Activated CD4-positive, alpha-beta T cell treated with anti-CD3 and anti-CD28 coated beads for 36 hours (primary cell): ENCODE measurements around the gene SEC14L2. TPM values are rescaled to one million over a fixed set of nuclear protein-coding genes. Genes with fewer than 3 reads are reported as not detected.

Experiments used
- ATAC-seq: fragments of 200-7000 bp; cut with Tn5 transposase; one replicate; pipeline ENCODE4 v1.10.0; 2021; ENCODE audit warnings: mild to moderate bottlenecking, moderate library complexity
- CTCF ChIA-PET: fragments of 350-600 bp; sonication (Branson Sonifier 250); formaldehyde crosslinking; loops from one replicate; lab custom pipeline; 2021; ENCODE audit warnings: antibody characterized with exemption; lab: Charles Lee
- POLR2A ChIA-PET: fragments of 350-600 bp; sonication (Branson Sonifier 250); formaldehyde crosslinking; loops from one replicate; lab custom pipeline; 2021; ENCODE audit warnings: antibody characterized with exemption, inconsistent platforms; lab: Charles Lee
- DNase-seq: peaks from one replicate; pipeline ENCODE4 v3.0.0-alpha.2; 2020
- H3K27ac Mint-ChIP-seq: one replicate; pipeline ENCODE4 v1.8.0; 2021; ENCODE audit warnings: mixed read lengths
- H3K27me3 Mint-ChIP-seq: one replicate; pipeline ENCODE4 v1.8.0; 2021; ENCODE audit warnings: mixed read lengths
- H3K36me3 Mint-ChIP-seq: one replicate; pipeline ENCODE4 v1.8.0; 2021; ENCODE audit warnings: low read depth, mixed read lengths
- H3K4me1 Mint-ChIP-seq: one replicate; pipeline ENCODE4 v1.8.0; 2021; ENCODE audit warnings: mixed read lengths
- H3K4me3 Mint-ChIP-seq: one replicate; pipeline ENCODE4 v1.8.0; 2021; ENCODE audit warnings: mild to moderate bottlenecking, moderate library complexity, mixed read lengths
- H3K9me3 Mint-ChIP-seq: one replicate; pipeline ENCODE4 v1.8.0; 2021; ENCODE audit warnings: low read depth, mixed read lengths
- intact Hi-C, 2 experiments: fragments of 100-400 bp; cut with DNase I in 1 of 2; cut with micrococcal nuclease in 1 of 2; formaldehyde crosslinking; loops; one replicate each; pipeline versions ENCODE4 v1.14.2 to v1.15.1; 2022 to 2024; cut with DNase I, micrococcal nuclease
- total RNA-seq, 2 experiments: library from RNA; stranded (reverse); gene quantifications; one replicate each; pipeline ENCODE4 v1.2.3, GENCODE V29; 2021

Gene SEC14L2
- total RNA-seq, 2 experiments from 2014 or later: 13.8 to 18.2 TPM

GRCh38 chr22:30474121-30474520 lies 77.3 kb downstream of the SEC14L2 start:
- Mint-ChIP-seq H3K4me3 (no peak overlapping the region), H3K27me3 (peaks cover 8% of the 10 kb centered on the region), H3K27ac (no peak overlapping the region), H3K4me1 (no peaks in the 10 kb centered on the region), H3K9me3 (no peaks in the 10 kb centered on the region), H3K36me3 (no peaks in the 10 kb centered on the region)
- POLR2A ChIA-PET: no interaction called here
- intact Hi-C loops: no loop called here
- CTCF ChIA-PET: interaction anchor here (0.6 to 1.8 kb wide), 2 partner anchors 28 to 1015 kb away, joined by 4 to 5 read pairs; no protein-coding TSS in a partner anchor
- DNase-seq: no peak
- ATAC-seq: no peak

Other genes with a start within 250 kb of the SEC14L2 start
- gene LIF, start 150.3 kb upstream of the SEC14L2 start, total RNA-seq: 100 to 1,000 TPM in 1 of 2 experiments, 10 to 100 TPM in 1; 77.3 to 105 TPM
- 10 to 100 TPM; 13.8 to 17.6 TPM for gene OSM, start 130.2 kb upstream of the SEC14L2 start, total RNA-seq
- 1 to 10 TPM; 1.6 to 2.2 TPM for gene CASTOR1, start 107.5 kb upstream of the SEC14L2 start, total RNA-seq
- gene TBC1D10A, start 70.1 kb upstream of the SEC14L2 start, total RNA-seq: 10 to 100 TPM; 20.1 to 21.6 TPM
- 100 to 1,000 TPM; 254 to 499 TPM for gene SF3A1, start 40.1 kb upstream of the SEC14L2 start, total RNA-seq
- gene CCDC157, start 40.0 kb upstream of the SEC14L2 start, total RNA-seq: 1 to 10 TPM; 2.4 to 3.7 TPM
- 1 to 10 TPM; 4.3 to 7.4 TPM for gene RNF215, start 9.6 kb upstream of the SEC14L2 start, total RNA-seq
- gene MTFP1, start 28.8 kb downstream of the SEC14L2 start, total RNA-seq: 10 to 100 TPM; 47.0 to 54.6 TPM
- gene SEC14L3, start 75.0 kb downstream of the SEC14L2 start, total RNA-seq: not detected
- not detected for gene SEC14L4, start 108.7 kb downstream of the SEC14L2 start, total RNA-seq
- gene SEC14L6, start 149.7 kb downstream of the SEC14L2 start, total RNA-seq: not detected
- not detected for gene GAL3ST1, start 177.6 kb downstream of the SEC14L2 start, total RNA-seq
- gene PES1, start 194.9 kb downstream of the SEC14L2 start, total RNA-seq: 100 to 1,000 TPM; 134 to 137 TPM
- under 1 TPM; 0.12 to 0.32 TPM for gene TCN2, start 210.2 kb downstream of the SEC14L2 start, total RNA-seq
- gene SLC35E4, start 238.8 kb downstream of the SEC14L2 start, total RNA-seq: 1 to 10 TPM; 3.6 to 4.3 TPM